SK-N-SH (cell line): ENCODE measurements around the gene SLC6A16. TPM values are rescaled to one million over a fixed set of nuclear protein-coding genes. Genes with fewer than 3 reads are reported as not detected.

Experiments used
- CTCF ChIA-PET: fragments of 300-600, 350-600 bp; formaldehyde crosslinking; extraction: SDS; loops from one replicate; lab custom pipeline; 2021; lab: Yijun Ruan, JAX
- POLR2A ChIA-PET: fragments of 350-600 bp; sonication (Branson Sonifier 250); formaldehyde crosslinking; extraction: SDS; loops from one replicate; lab custom pipeline; 2020; ENCODE audit warnings: antibody characterized with exemption, inconsistent platforms; lab: Yijun Ruan, JAX
- DNase-seq: peaks from one replicate; pipeline ENCODE4 v3.0.0; 2012
- H2AFZ ChIP-seq: fragments of 200-600 bp; sonication (generic); 2 replicates; pipeline ENCODE4 v1.8.1; 2016; ENCODE audit warnings: antibody characterized with exemption, mild to moderate bottlenecking, low read depth
- H3F3A ChIP-seq: fragments of 200-600 bp; sonication (generic); replicated peaks from 2 replicates; pipeline ENCODE3; 2016; ENCODE audit warnings: antibody characterized with exemption, mild to moderate bottlenecking; ENCODE audit not compliant: insufficient read depth
- H3K27ac ChIP-seq, 2 experiments: fragments of 200-500 bp in 1 of 2; fragments of 200-600 bp in 1 of 2; sonication (Bioruptor generic) in 1 of 2; sonication (generic), shearing (Covaris generic) in 1 of 2; 2 replicates each; pipeline versions ENCODE4 v1.5.1 to v1.6.1; 2014 to 2016; ENCODE audit warnings: low read depth in 2 of 2, inconsistent platforms in 1 of 2, low read length in 1 of 2, mild to moderate bottlenecking in 1 of 2, mixed read lengths in 1 of 2
- H3K27me3 ChIP-seq: fragments of 200-600 bp; sonication (generic), shearing (Covaris generic); 2 replicates; pipeline ENCODE4 v1.6.1; 2016; ENCODE audit warnings: mixed run types; ENCODE audit not compliant: insufficient read depth
- H3K36me3 ChIP-seq, 2 experiments: fragments of 200-500 bp in 1 of 2; fragments of 200-600 bp in 1 of 2; sonication (Bioruptor generic) in 1 of 2; sonication (generic) in 1 of 2; replicated peaks in 1 of 2; 2 replicates each; pipeline versions ENCODE3 to v1.5.1; 2014 to 2016; ENCODE audit warnings: low read length in 1 of 2, mild to moderate bottlenecking in 1 of 2; ENCODE audit not compliant: insufficient read depth in 2 of 2, control insufficient read depth in 1 of 2
- H3K4me1 ChIP-seq, 2 experiments: fragments of 200-500 bp in 1 of 2; fragments of 200-600 bp in 1 of 2; sonication (Bioruptor generic) in 1 of 2; sonication (generic), shearing (Covaris generic) in 1 of 2; 2 replicates each; pipeline versions ENCODE4 v1.5.1 to v1.6.1; 2014 to 2016; ENCODE audit warnings: low read depth in 1 of 2, low read length in 1 of 2, mixed run types in 1 of 2; ENCODE audit not compliant: insufficient read depth in 2 of 2, control insufficient read depth in 1 of 2
- H3K4me2 ChIP-seq: fragments of 200-600 bp; sonication (generic), shearing (Covaris generic); 2 replicates; pipeline ENCODE4 v1.6.1; 2017; ENCODE audit warnings: mixed run types
- H3K4me3 ChIP-seq, 2 experiments: fragments of 200-500 bp in 1 of 2; fragments of 200-600 bp in 1 of 2; sonication (Bioruptor generic) in 1 of 2; sonication (generic), shearing (Covaris generic) in 1 of 2; 2 replicates each; pipeline versions ENCODE4 v1.5.1 to v1.8.1; 2014 to 2016; ENCODE audit warnings: low read depth in 2 of 2, inconsistent platforms in 1 of 2, low read length in 1 of 2, mild to moderate bottlenecking in 1 of 2, mixed read lengths in 1 of 2, moderate library complexity in 1 of 2
- H3K79me2 ChIP-seq: fragments of 200-600 bp; sonication (generic); 2 replicates; pipeline ENCODE4 v1.8.1; 2017; ENCODE audit warnings: mild to moderate bottlenecking; ENCODE audit not compliant: insufficient read depth
- H3K9ac ChIP-seq: fragments of 200-600 bp; sonication (generic); 2 replicates; pipeline ENCODE4 v1.6.1; 2017; ENCODE audit warnings: mixed run types
- H3K9me2 ChIP-seq: fragments of 200-600 bp; sonication (generic); 2 replicates; pipeline ENCODE4 v1.6.1; 2017; ENCODE audit warnings: mixed run types
- H3K9me3 ChIP-seq: fragments of 200-600 bp; sonication (generic); 2 replicates; pipeline ENCODE4 v1.6.1; 2017; ENCODE audit warnings: mixed run types, mild to moderate bottlenecking, moderate library complexity
- H4K20me1 ChIP-seq: fragments of 200-600 bp; sonication (generic); 2 replicates; pipeline ENCODE4 v1.6.1; 2017; ENCODE audit warnings: mild to moderate bottlenecking, mixed run types; ENCODE audit not compliant: insufficient read depth
- EP300 ChIP-seq, 2 experiments: IDR thresholded peaks; 2 replicates each; pipeline versions ENCODE4 v1.4.0 to v1.6.1; 2012; ENCODE audit warnings: borderline replicate concordance in 1 of 2, low read depth in 1 of 2, low read length in 1 of 2
- FOSL2 ChIP-seq: IDR thresholded peaks from 2 replicates; pipeline ENCODE4 v1.4.0; 2012; ENCODE audit warnings: low read depth, mild to moderate bottlenecking, moderate library complexity, borderline replicate concordance
- FOXJ3 ChIP-seq: sonication (generic); formaldehyde crosslinking; IDR thresholded peaks from 2 replicates; pipeline ENCODE4 v1.5.1; 2020; ENCODE audit warnings: mild to moderate bottlenecking, missing genetic modification reagents
- JUND ChIP-seq: IDR thresholded peaks from 2 replicates; pipeline ENCODE4 v1.4.0; 2012
- MEF2A ChIP-seq: IDR thresholded peaks from 2 replicates; pipeline ENCODE4 v1.4.0; 2012; ENCODE audit warnings: low read depth, borderline replicate concordance
- NRF1 ChIP-seq: IDR thresholded peaks from 2 replicates; pipeline ENCODE4 v1.6.1; 2012; ENCODE audit warnings: low read depth, mild to moderate bottlenecking, low read length
- POLR2AphosphoS5 ChIP-seq: IDR thresholded peaks from 2 replicates; pipeline ENCODE4 v1.6.1; 2012; ENCODE audit warnings: low read depth, low read length
- RAD21 ChIP-seq: IDR thresholded peaks from 2 replicates; pipeline ENCODE4 v1.6.1; 2012; ENCODE audit warnings: mild to moderate bottlenecking, low read length
- SMC3 ChIP-seq: IDR thresholded peaks from 2 replicates; pipeline ENCODE4 v1.6.1; 2012; ENCODE audit warnings: low read depth, low read length, improper control_type of control experiment
- TAF1 ChIP-seq: IDR thresholded peaks from 2 replicates; pipeline ENCODE4 v1.6.1; 2012; ENCODE audit warnings: low read depth, mild to moderate bottlenecking, low read length, moderate library complexity, borderline replicate concordance
- TEAD4 ChIP-seq: IDR thresholded peaks from 2 replicates; pipeline ENCODE4 v1.4.0; 2012; ENCODE audit warnings: mild to moderate bottlenecking, borderline replicate concordance; ENCODE audit not compliant: insufficient read depth
- YY1 ChIP-seq: IDR thresholded peaks from 2 replicates; pipeline ENCODE4 v1.4.0; 2012; ENCODE audit warnings: low read depth, mild to moderate bottlenecking
- WGBS: methylation state at CpG from one replicate; pipeline ENCODE4 v1.1.6; 2017; ENCODE audit warnings: low lambda C conversion rate; 5-methylcytosine and 5-hydroxymethylcytosine counted together
- polyA plus RNA-seq, 3 experiments: library from polyadenylated mRNA; depleted of rRNA; stranded (reverse); fragments of >200 nt; gene quantifications; 2 replicates each; pipeline ENCODE4 v1.2.3, GENCODE V29; 2012
- TF ChIP-seq, protein P1 (sequence below): fragments of 200-600 bp; sonication (generic); IDR thresholded peaks from 2 replicates; pipeline ENCODE4 v1.6.1; 2017; ENCODE audit warnings: antibody characterized with exemption, mild to moderate bottlenecking, moderate library complexity
- TF ChIP-seq, protein P2 (sequence below): IDR thresholded peaks from 2 replicates; pipeline ENCODE4; 2012
- TF ChIP-seq, protein P3 (sequence below): IDR thresholded peaks from 2 replicates; pipeline ENCODE4 v1.4.0; 2012; ENCODE audit warnings: low read depth, borderline replicate concordance
- TF ChIP-seq, protein P4 (sequence below): IDR thresholded peaks from 2 replicates; pipeline ENCODE4 v1.4.0; 2012; ENCODE audit warnings: low read depth, borderline replicate concordance
- TF ChIP-seq, protein P5 (sequence below): fragments of 150-350 bp; IDR thresholded peaks from 2 replicates; pipeline ENCODE4 v1.6.1; 2017; ENCODE audit warnings: antibody characterized with exemption, low read length, low read depth, borderline replicate concordance
- TF ChIP-seq, protein P6 (sequence below): IDR thresholded peaks from 2 replicates; pipeline ENCODE4 v1.6.1; 2012; ENCODE audit warnings: mild to moderate bottlenecking, low read depth, low read length, moderate library complexity

The SLC6A16 gene
- polyA plus RNA-seq, 1 of the 3 experiments (the other 2 are of a cell fraction): 0.33 TPM

DNA sequence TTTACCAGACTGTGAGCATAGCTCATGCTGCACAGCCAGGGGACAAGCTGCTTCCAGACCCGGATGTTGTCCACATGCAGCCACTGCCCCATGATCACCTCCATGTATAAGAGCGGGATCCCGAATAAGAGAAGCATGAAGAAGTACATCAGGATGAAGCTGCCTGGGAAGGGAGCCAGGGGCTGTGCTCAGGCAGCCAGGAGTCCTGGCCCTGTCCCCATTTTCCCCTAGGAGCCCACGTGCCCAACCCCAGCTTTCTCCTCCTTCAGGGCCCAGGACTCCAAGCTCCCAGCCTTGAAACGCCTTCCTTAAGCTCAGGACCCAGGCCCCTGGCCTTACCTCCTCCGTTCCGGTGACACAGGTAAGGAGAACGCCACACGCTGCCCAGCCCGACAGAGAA is 69.3 kb downstream of the SLC6A16 start:
- no peaks in the 10 kb centered on the region for H3K9me2 ChIP-seq
- no peak overlapping the region for H3K9ac ChIP-seq
- TF ChIP-seq SMC3 (no peak), JUND (no peak), YY1 (no peak), NRF1 (no peak), FOSL2 (no peak), EP300 (IDR thresholded peaks at IDR 0.05; ENCODE audit: borderline replicate concordance in 1 of 2, low read depth in 1 of 2, low read length in 1 of 2) (no peak), POLR2AphosphoS5 (no peak), RAD21 (no peak), TEAD4 (no peak), MEF2A (no peak), TAF1 (no peak), FOXJ3 (CRISPR knock-in tag) (no peak)
- TF ChIP-seq, protein P1, sequence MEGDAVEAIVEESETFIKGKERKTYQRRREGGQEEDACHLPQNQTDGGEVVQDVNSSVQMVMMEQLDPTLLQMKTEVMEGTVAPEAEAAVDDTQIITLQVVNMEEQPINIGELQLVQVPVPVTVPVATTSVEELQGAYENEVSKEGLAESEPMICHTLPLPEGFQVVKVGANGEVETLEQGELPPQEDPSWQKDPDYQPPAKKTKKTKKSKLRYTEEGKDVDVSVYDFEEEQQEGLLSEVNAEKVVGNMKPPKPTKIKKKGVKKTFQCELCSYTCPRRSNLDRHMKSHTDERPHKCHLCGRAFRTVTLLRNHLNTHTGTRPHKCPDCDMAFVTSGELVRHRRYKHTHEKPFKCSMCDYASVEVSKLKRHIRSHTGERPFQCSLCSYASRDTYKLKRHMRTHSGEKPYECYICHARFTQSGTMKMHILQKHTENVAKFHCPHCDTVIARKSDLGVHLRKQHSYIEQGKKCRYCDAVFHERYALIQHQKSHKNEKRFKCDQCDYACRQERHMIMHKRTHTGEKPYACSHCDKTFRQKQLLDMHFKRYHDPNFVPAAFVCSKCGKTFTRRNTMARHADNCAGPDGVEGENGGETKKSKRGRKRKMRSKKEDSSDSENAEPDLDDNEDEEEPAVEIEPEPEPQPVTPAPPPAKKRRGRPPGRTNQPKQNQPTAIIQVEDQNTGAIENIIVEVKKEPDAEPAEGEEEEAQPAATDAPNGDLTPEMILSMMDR: no peak
- TF ChIP-seq, protein P2, sequence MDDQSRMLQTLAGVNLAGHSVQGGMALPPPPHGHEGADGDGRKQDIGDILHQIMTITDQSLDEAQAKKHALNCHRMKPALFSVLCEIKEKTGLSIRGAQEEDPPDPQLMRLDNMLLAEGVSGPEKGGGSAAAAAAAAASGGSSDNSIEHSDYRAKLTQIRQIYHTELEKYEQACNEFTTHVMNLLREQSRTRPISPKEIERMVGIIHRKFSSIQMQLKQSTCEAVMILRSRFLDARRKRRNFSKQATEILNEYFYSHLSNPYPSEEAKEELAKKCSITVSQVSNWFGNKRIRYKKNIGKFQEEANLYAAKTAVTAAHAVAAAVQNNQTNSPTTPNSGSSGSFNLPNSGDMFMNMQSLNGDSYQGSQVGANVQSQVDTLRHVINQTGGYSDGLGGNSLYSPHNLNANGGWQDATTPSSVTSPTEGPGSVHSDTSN: no peak
- TF ChIP-seq, protein P3, sequence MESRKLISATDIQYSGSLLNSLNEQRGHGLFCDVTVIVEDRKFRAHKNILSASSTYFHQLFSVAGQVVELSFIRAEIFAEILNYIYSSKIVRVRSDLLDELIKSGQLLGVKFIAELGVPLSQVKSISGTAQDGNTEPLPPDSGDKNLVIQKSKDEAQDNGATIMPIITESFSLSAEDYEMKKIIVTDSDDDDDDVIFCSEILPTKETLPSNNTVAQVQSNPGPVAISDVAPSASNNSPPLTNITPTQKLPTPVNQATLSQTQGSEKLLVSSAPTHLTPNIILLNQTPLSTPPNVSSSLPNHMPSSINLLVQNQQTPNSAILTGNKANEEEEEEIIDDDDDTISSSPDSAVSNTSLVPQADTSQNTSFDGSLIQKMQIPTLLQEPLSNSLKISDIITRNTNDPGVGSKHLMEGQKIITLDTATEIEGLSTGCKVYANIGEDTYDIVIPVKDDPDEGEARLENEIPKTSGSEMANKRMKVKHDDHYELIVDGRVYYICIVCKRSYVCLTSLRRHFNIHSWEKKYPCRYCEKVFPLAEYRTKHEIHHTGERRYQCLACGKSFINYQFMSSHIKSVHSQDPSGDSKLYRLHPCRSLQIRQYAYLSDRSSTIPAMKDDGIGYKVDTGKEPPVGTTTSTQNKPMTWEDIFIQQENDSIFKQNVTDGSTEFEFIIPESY: no peak
- TF ChIP-seq, protein P4, sequence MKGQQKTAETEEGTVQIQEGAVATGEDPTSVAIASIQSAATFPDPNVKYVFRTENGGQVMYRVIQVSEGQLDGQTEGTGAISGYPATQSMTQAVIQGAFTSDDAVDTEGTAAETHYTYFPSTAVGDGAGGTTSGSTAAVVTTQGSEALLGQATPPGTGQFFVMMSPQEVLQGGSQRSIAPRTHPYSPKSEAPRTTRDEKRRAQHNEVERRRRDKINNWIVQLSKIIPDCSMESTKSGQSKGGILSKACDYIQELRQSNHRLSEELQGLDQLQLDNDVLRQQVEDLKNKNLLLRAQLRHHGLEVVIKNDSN: no peak
- TF ChIP-seq, protein P5, sequence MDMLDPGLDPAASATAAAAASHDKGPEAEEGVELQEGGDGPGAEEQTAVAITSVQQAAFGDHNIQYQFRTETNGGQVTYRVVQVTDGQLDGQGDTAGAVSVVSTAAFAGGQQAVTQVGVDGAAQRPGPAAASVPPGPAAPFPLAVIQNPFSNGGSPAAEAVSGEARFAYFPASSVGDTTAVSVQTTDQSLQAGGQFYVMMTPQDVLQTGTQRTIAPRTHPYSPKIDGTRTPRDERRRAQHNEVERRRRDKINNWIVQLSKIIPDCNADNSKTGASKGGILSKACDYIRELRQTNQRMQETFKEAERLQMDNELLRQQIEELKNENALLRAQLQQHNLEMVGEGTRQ: no peak
- TF ChIP-seq, protein P6, sequence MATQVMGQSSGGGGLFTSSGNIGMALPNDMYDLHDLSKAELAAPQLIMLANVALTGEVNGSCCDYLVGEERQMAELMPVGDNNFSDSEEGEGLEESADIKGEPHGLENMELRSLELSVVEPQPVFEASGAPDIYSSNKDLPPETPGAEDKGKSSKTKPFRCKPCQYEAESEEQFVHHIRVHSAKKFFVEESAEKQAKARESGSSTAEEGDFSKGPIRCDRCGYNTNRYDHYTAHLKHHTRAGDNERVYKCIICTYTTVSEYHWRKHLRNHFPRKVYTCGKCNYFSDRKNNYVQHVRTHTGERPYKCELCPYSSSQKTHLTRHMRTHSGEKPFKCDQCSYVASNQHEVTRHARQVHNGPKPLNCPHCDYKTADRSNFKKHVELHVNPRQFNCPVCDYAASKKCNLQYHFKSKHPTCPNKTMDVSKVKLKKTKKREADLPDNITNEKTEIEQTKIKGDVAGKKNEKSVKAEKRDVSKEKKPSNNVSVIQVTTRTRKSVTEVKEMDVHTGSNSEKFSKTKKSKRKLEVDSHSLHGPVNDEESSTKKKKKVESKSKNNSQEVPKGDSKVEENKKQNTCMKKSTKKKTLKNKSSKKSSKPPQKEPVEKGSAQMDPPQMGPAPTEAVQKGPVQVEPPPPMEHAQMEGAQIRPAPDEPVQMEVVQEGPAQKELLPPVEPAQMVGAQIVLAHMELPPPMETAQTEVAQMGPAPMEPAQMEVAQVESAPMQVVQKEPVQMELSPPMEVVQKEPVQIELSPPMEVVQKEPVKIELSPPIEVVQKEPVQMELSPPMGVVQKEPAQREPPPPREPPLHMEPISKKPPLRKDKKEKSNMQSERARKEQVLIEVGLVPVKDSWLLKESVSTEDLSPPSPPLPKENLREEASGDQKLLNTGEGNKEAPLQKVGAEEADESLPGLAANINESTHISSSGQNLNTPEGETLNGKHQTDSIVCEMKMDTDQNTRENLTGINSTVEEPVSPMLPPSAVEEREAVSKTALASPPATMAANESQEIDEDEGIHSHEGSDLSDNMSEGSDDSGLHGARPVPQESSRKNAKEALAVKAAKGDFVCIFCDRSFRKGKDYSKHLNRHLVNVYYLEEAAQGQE: no peak
- H3K4me2 ChIP-seq: no peak overlapping the region
- CTCF ChIA-PET: interaction anchor here (1.3 to 1.9 kb wide), 5 partner anchors 30 to 158 kb away, joined by 3 to 7 read pairs (median 5); no protein-coding TSS in a partner anchor
- POLR2A ChIA-PET: no interaction called here
- H4K20me1 ChIP-seq: no peaks in the 10 kb centered on the region
- H3K36me3 ChIP-seq: peaks cover 0 to 3% of the 10 kb centered on the region in 2 experiments
- no peaks in the 10 kb centered on the region for H3K9me3 ChIP-seq
- no peak overlapping the region for H3K4me3 ChIP-seq
- peaks cover 52% of the 10 kb centered on the region for H3K27me3 ChIP-seq
- no peak overlapping the region for H2AFZ ChIP-seq
- H3K79me2 ChIP-seq: no peaks in the 10 kb centered on the region
- WGBS: 14% methylated on average over 8 of the region's 10 CpGs
- DNase-seq: no peak
- no peaks in the 10 kb centered on the region for H3K4me1 ChIP-seq
- no peaks in the 10 kb centered on the region for H3F3A ChIP-seq
- no peak overlapping the region for H3K27ac ChIP-seq
